Ramos (cell line): Measurements from ENCODE around the gene TPPP2.
"Not testable (repeated sequence)": the region's sequence is repeated elsewhere in the genome, so short reads cannot be mapped to it uniquely, and the experiment has no call there.

Experiments
- in situ Hi-C: fragments of 300-500 bp; cut with MboI; formaldehyde crosslinking; loops from one replicate; pipeline ENCODE4 v1.14.3; 2022; ENCODE audit warnings: low sequenced_read_pairs; ENCODE audit not compliant: unreplicated experiment

Gene TPPP2

GRCh38 chr14:21029917-21030316 lies at the start of gene TPPP2:
Gene TPPP2 (plus strand): TSS chr14:21030217. CDS start chr14:21030582, 365 bp downstream.
- in situ Hi-C loops, result no loop called here

GRCh38 chr14:20980906-20981305 lies 49.1 kb upstream of the TPPP2 start:
- in situ Hi-C loops, result no loop called here

GRCh38 chr14:20982646-20983369 lies 47.2 kb upstream of the TPPP2 start:
- in situ Hi-C loops, result no loop called here

GRCh38 chr14:20985650-20986049 lies 44.4 kb upstream of the TPPP2 start:
- in situ Hi-C loops, result not testable (repeated sequence)

- in situ Hi-C loops, result no loop called here
Observed at GRCh38 chr14:20986811-20987210, 43.2 kb upstream of the TPPP2 start.

- in situ Hi-C loops, result no loop called here
Observed at GRCh38 chr14:20988717-20989470, 41.1 kb upstream of the TPPP2 start.

GRCh38 chr14:20989471-20989786 lies 40.6 kb upstream of the TPPP2 start:
- in situ Hi-C loops, result no loop called here

- in situ Hi-C loops, result no loop called here
Observed at GRCh38 chr14:20989787-20990600, 40.0 kb upstream of the TPPP2 start, which contains the start of gene METTL17. Gene METTL17 (plus strand): TSS chr14:20989980. CDS start chr14:20990003, 23 bp downstream.

- in situ Hi-C loops, result no loop called here
Observed at GRCh38 chr14:20996521-20996920, 33.5 kb upstream of the TPPP2 start.

GRCh38 chr14:20997115-20997514 lies 32.9 kb upstream of the TPPP2 start:
- in situ Hi-C loops, result no loop called here

GRCh38 chr14:20997564-20997963 lies 32.5 kb upstream of the TPPP2 start:
- in situ Hi-C loops, result no loop called here

- in situ Hi-C loops, result no loop called here
Observed at GRCh38 chr14:20998139-20998538, 31.9 kb upstream of the TPPP2 start.

- in situ Hi-C loops, result no loop called here
Observed at GRCh38 chr14:20998674-20999366, 31.2 kb upstream of the TPPP2 start, which contains the start of gene SLC39A2. Gene SLC39A2 (plus strand): TSS chr14:20999293. CDS start chr14:20999447, 154 bp downstream.

GRCh38 chr14:20999591-20999990 lies 30.4 kb upstream of the TPPP2 start:
- in situ Hi-C loops, result no loop called here

GRCh38 chr14:21001218-21001617 lies 28.8 kb upstream of the TPPP2 start:
- in situ Hi-C loops, result no loop called here

- in situ Hi-C loops, result no loop called here
Observed at GRCh38 chr14:21003788-21004346, 26.1 kb upstream of the TPPP2 start.

- in situ Hi-C loops, result loop anchor here (5.0 kb wide), 1 partner anchor 83 kb away; no protein-coding TSS in a partner anchor
Observed at GRCh38 chr14:21009721-21010120, 20.3 kb upstream of the TPPP2 start.

GRCh38 chr14:21011136-21011535 lies 18.9 kb upstream of the TPPP2 start:
- in situ Hi-C loops, result loop anchor here (5.0 kb wide), 1 partner anchor 81 kb away; no protein-coding TSS in a partner anchor

- in situ Hi-C loops, result loop anchor here (5.0 kb wide), 1 partner anchor 78 kb away; no protein-coding TSS in a partner anchor
Observed at GRCh38 chr14:21014761-21015190, 15.2 kb upstream of the TPPP2 start.

- in situ Hi-C loops, result no loop called here
Observed at GRCh38 chr14:21015312-21015711, 14.7 kb upstream of the TPPP2 start.
